ENCODE results near the gene TAAR2.
"Not testable (repeated sequence)": the region's sequence is repeated elsewhere in the genome, so short reads cannot be mapped to it uniquely, and the experiment has no call there.

TAAR2 gene

DNA sequence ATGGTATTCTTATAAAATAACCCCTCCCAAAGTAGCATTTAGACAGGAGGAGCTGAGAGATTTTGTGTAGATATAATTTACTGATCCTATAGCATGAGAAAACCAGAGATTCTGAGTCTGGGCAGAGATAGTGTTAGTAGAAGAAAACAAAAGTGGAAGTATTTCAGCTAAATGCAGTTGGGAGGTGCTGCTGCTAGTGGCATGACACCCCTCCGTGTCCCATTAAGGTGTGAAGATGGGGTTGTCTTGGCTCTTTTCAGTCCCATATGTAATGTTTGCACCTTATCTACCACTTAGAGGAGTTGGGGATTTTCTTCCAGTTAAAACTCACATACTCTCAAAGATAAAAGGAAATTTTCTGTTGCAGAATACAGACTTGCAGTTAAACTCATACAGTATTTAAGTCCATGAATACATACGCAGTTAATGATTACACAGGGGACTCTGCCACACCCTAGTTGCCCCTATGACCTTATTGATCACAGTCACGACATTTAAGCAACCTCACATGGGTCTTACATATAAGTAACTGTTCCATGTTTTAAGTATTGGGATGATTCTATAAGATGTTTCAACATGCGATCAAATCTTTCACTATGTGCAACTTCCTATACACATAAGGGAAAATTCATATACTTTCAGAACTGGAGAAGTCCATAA, 11.5 kb downstream of the TAAR2 start:
- DNase-seq (ENCODE audit: low read depth in 2 of 2): no peak

DNA sequence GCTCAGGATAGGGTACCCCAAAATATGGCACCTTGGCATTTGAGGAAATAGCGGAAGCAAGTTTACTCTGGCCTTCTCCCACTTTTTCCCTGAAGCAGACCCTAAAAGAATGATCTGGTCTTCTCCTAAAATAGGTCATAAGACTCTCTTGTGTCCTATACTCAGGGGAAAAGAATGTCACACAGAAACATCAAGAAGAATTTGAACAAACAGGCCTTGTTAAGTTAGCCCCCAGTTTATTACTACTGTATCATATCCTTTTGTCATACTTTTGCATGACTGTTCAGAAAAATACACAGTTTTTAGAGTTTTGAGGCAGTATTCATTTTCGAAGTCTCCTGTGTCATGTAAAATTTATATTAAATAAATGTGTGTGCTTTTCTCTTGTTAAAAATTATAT, 12.5 kb downstream of the TAAR2 start:
- DNase-seq (ENCODE audit: low read depth in 2 of 2): no peak

- DNase-seq (ENCODE audit: low read depth in 2 of 2): no peak
Measured at GRCh38 chr6:132607544-132608233, 16.4 kb downstream of the TAAR2 start.

DNA sequence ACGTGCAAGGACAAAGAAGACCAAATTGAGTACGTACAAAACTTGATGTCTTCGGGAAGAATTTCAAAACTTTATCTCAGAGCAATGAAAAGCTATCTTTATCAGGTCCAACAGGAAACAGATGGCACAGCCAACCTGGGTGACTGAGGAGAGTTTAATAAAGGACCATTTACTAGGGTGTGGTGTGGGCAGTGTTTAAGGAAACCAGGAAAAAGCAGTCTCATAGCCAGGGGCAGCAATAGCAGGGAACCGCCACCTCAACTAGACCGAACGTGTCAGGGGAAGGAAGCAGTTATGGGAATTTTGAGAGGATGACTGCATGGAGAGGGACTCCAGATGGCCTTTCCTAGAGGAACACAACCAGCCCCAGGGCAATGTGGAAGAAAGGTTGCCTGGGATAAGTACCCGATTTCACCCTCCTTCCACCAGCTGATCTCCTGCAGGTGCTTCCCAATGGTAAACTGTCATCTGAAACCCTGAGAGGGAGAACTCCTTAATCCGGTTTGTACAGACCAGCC, 19.4 kb downstream of the TAAR2 start:
- DNase-seq (ENCODE audit: low read depth in 2 of 2): no peak

DNA sequence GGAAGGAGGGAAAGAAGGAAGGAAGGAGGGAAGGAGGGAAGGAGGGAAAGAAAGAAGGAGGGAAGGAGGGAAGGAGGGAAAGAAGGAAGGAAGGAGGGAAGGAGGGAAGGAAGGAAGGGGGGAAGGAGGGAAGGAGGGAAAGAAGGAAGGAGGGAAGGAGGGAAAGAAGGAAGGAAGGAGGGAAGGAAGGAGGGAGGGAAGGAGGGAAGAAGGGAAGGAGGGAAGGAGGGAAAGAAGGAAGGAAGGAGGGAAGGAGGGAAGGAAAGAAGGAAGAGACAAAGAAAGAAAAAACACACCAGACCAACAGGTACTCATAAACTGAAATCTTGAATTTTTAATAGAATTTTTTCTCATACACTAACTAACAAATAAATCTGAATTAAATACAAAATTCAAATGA, 23.2 kb downstream of the TAAR2 start:
- not testable (repeated sequence) for DNase-seq (ENCODE audit: low read depth in 2 of 2)

GRCh38 chr6:132598473-132598872, 25.6 kb downstream of the TAAR2 start:
- no peak for DNase-seq (ENCODE audit: low read depth in 2 of 2)

DNA sequence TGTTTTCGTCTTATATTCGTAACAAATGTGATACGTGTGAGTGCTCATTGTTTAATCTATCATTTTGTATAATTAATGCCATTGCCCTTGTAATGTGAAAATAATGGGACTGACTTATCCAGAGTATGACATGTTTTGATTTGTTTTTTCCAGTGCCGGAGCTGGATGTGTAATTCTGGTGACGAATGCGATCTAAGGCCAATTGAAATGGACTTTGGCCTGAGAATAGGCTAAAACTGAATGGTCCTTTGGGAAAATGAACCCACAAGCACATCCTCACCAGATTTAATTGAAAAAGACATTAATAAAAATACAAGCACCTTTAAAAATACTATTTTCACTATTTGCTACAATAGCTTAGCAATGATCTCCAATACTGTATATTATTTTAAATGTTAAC, 27.9 kb downstream of the TAAR2 start:
- no peak for DNase-seq (ENCODE audit: low read depth in 2 of 2)

GRCh38 chr6:132592855-132593254, 31.2 kb downstream of the TAAR2 start:
- DNase-seq (ENCODE audit: low read depth in 2 of 2): no peak

- no peak for DNase-seq (ENCODE audit: low read depth in 2 of 2)
Measured at GRCh38 chr6:132590362-132590761, 33.7 kb downstream of the TAAR2 start.

DNA sequence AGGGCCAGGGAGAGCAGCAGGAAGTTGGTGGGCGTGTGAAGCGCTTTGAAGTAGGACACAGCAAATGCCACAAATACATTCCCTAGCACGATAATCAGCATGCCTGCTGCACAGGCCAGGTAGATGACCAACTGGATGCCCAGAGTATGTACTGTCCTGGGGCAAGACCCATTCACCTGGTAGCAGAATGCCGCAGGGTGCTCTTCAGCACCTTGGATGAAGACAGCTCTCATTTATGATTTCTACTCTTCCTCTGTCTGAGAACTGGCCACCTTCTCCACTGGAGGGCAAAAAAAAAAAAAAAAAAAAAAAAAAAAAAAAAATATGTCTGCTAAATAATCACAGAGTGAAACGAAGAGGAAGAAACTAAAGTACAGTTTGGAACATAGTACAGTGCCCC, 34.6 kb downstream of the TAAR2 start, which contains the start of gene TAAR5:
TSS of gene TAAR5 (minus strand) at position 288 of the 400 bp plus-strand sequence. CDS start at position 233, 55 bp downstream.
- DNase-seq (ENCODE audit: low read depth in 2 of 2): no peak

DNA sequence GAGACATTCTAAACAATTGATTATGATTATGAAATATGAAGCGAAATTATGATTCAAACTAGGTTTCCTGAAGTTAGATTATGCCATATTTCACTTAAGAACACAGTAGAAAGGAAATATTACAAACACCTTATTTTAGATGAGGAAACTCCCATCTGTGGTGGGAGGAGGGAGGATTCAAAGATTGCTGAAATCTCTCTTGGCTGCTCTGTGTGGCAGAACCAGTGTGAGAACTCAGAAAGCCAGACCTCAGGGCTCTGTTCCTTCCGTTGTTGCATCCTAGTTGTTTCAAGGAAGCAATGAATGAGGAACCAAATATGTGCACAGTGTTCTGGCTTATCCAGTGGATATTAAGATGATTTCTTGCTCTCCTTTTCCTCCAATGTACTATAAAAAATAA, 36.7 kb downstream of the TAAR2 start:
- DNase-seq (ENCODE audit: low read depth in 2 of 2): no peak

GRCh38 chr6:132584698-132585097, 39.4 kb downstream of the TAAR2 start:
- no peak for DNase-seq (ENCODE audit: low read depth in 2 of 2)

DNA sequence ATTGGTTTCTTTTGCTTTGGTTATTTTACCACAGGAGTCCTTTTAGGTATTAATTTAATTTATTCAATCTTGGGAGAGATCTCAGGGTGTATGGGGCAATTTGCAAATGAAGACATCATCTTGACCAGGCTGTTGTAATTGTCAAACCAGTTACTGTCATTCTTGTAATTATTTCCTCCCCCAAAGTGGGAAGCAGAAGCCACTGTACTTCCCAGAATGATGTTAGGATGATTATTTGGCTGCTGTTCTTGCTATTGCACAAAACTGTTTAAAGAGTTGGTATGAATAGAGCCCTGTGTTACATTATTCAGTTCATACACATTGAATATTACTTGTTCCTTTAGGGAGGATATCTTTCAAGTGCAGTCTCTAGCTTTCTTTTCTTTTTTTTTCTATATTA, 52.3 kb downstream of the TAAR2 start:
- DNase-seq (ENCODE audit: low read depth in 2 of 2): no peak

GRCh38 chr6:132570221-132570777, 53.8 kb downstream of the TAAR2 start, which contains the start of gene TAAR6:
Gene TAAR6, plus strand, starts transcription at chr6:132570322. Its CDS starts 0 bp downstream, at chr6:132570322.
- DNase-seq (ENCODE audit: low read depth in 2 of 2): no peak

GRCh38 chr6:132569170-132569569, 54.9 kb downstream of the TAAR2 start:
- no peak for DNase-seq (ENCODE audit: low read depth in 2 of 2)

- DNase-seq (ENCODE audit: low read depth in 2 of 2): no peak
Measured at GRCh38 chr6:132568611-132569010, 55.5 kb downstream of the TAAR2 start.

- no peak for DNase-seq (ENCODE audit: low read depth in 2 of 2)
Measured at GRCh38 chr6:132567566-132567965, 56.5 kb downstream of the TAAR2 start.

Measured in stimulated activated CD4-positive, alpha-beta T cell treated with anti-CD3 and anti-CD28 coated beads, Interleukin-12 subunit alpha, Interleukin-12 subunit beta, amount 100 ng/mL, for 24 hours (primary cell).